Loucy (cell line): ENCODE measurements around the gene CATSPER2.
"Not testable (repeated sequence)": the region's sequence is repeated elsewhere in the genome, so short reads cannot be mapped to it uniquely, and the experiment has no call there.

Experiments used
- H2AFZ ChIP-seq: fragments of 200-600 bp; sonication (generic); 2 replicates; pipeline ENCODE4 v1.6.0; 2016; ENCODE audit warnings: antibody characterized with exemption, mild to moderate bottlenecking, low read length, moderate library complexity
- H3F3A ChIP-seq: fragments of 200-600 bp; 2 replicates; pipeline ENCODE4 v1.6.0; 2016; ENCODE audit warnings: antibody characterized with exemption, low read depth, mild to moderate bottlenecking
- H3K27me3 ChIP-seq: fragments of 200-600 bp; sonication (generic); 2 replicates; pipeline ENCODE4 v1.6.1; 2014; ENCODE audit warnings: low read length, mild to moderate bottlenecking; ENCODE audit not compliant: insufficient read depth, poor library complexity, severe bottlenecking
- H3K36me3 ChIP-seq: fragments of 200-600 bp; sonication (generic); 2 replicates; pipeline ENCODE4 v1.6.1; 2016; ENCODE audit warnings: low read length; ENCODE audit not compliant: insufficient read depth
- H3K4me1 ChIP-seq: fragments of 200-600 bp; sonication (generic); 2 replicates; pipeline ENCODE4 v1.5.1; 2014; ENCODE audit warnings: low read length, mild to moderate bottlenecking; ENCODE audit not compliant: insufficient read depth, poor library complexity, severe bottlenecking
- H3K4me2 ChIP-seq: fragments of 200-600 bp; sonication (generic); 2 replicates; pipeline ENCODE4 v1.6.0; 2014; ENCODE audit warnings: antibody characterized with exemption, low read length, low read depth, mild to moderate bottlenecking; ENCODE audit not compliant: poor library complexity, severe bottlenecking
- H3K4me3 ChIP-seq: fragments of 200-600 bp; sonication (generic); 2 replicates; pipeline ENCODE4 v1.5.1; 2014; ENCODE audit warnings: low read length, mild to moderate bottlenecking, mixed read lengths; ENCODE audit not compliant: poor library complexity, severe bottlenecking
- H3K79me2 ChIP-seq: fragments of 200-600 bp; sonication (generic); 2 replicates; pipeline ENCODE4 v1.6.1; 2014; ENCODE audit warnings: low read length; ENCODE audit not compliant: insufficient read depth
- H3K9ac ChIP-seq: fragments of 200-600 bp; sonication (generic); 2 replicates; pipeline ENCODE4 v1.6.0; 2014; ENCODE audit warnings: mild to moderate bottlenecking, low read depth, low read length, moderate library complexity; ENCODE audit not compliant: poor library complexity, severe bottlenecking
- H3K9me2 ChIP-seq: fragments of 200-600 bp; sonication (generic); replicated peaks from 2 replicates; pipeline ENCODE4 v1.6.1; 2016; ENCODE audit warnings: low read depth, low read length, mixed read lengths
- H3K9me3 ChIP-seq: fragments of 200-600 bp; sonication (generic); 2 replicates; pipeline ENCODE4 v1.6.1; 2014; ENCODE audit warnings: mild to moderate bottlenecking, antibody characterized with exemption, low read length, low read depth; ENCODE audit not compliant: insufficient read depth
- H4K20me1 ChIP-seq: fragments of 200-600 bp; sonication (generic); 2 replicates; pipeline ENCODE4 v1.6.0; 2014; ENCODE audit warnings: antibody characterized with exemption, low read length, mild to moderate bottlenecking; ENCODE audit not compliant: insufficient read depth, poor library complexity, severe bottlenecking

Gene CATSPER2

DNA sequence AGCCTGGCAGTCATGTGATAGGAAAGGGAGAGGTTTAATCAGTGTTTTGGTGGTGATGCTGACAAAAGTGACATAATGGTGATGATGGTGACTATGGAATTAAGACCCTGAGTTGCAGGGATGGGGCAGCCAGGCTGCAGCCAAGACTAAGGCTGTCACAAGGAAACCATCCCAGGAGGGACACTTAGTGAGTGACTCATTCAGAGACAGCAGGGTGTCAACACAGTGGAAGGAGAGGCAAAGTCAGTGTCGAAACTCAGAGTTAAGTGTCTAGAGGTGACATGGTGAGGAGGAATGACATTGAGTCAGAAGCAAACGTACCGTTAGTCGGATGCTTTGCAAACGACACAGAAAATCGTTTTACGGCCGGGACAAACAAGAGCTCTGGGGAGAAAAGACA is 14.7 kb upstream of the CATSPER2 start:
- H3F3A ChIP-seq, H2AFZ ChIP-seq, H3K4me1 ChIP-seq, H3K79me2 ChIP-seq, H3K9ac ChIP-seq, H3K27me3 ChIP-seq, H4K20me1 ChIP-seq, H3K4me3 ChIP-seq, H3K9me3 ChIP-seq, H3K9me2 ChIP-seq, H3K36me3 ChIP-seq, H3K4me2 ChIP-seq: not testable (repeated sequence)

- not testable (repeated sequence) for H3K79me2 ChIP-seq, H2AFZ ChIP-seq, H4K20me1 ChIP-seq, H3K9me2 ChIP-seq, H3K4me2 ChIP-seq, H3K9ac ChIP-seq, H3K27me3 ChIP-seq, H3K4me3 ChIP-seq, H3F3A ChIP-seq, H3K9me3 ChIP-seq, H3K4me1 ChIP-seq, H3K36me3 ChIP-seq
These were observed 13.6 kb upstream of the CATSPER2 start for GRCh38 chr15:43662293-43662692.

GRCh38 chr15:43659727-43660126 is 11.1 kb upstream of the CATSPER2 start:
- H2AFZ ChIP-seq, H3F3A ChIP-seq, H3K9me2 ChIP-seq, H3K9me3 ChIP-seq, H3K4me3 ChIP-seq, H3K79me2 ChIP-seq, H3K9ac ChIP-seq, H3K4me1 ChIP-seq, H3K36me3 ChIP-seq, H3K27me3 ChIP-seq, H4K20me1 ChIP-seq, H3K4me2 ChIP-seq: not testable (repeated sequence)

- H3K9me2 ChIP-seq, H3K4me3 ChIP-seq, H3K4me1 ChIP-seq, H3K4me2 ChIP-seq, H3K27me3 ChIP-seq, H3F3A ChIP-seq, H3K79me2 ChIP-seq, H2AFZ ChIP-seq, H4K20me1 ChIP-seq, H3K9ac ChIP-seq, H3K36me3 ChIP-seq, H3K9me3 ChIP-seq: not testable (repeated sequence)
These were observed 834 bp upstream of the CATSPER2 start for GRCh38 chr15:43649430-43649926.

GRCh38 chr15:43638464-43639204 is 10.0 kb downstream of the CATSPER2 start:
- H3K4me2 ChIP-seq, H3K4me1 ChIP-seq: not testable (repeated sequence)

GRCh38 chr15:43626937-43627336 is 21.7 kb downstream of the CATSPER2 start:
- H3K4me1 ChIP-seq, H3K9me2 ChIP-seq, H3K79me2 ChIP-seq, H3F3A ChIP-seq, H3K4me2 ChIP-seq, H2AFZ ChIP-seq, H3K27me3 ChIP-seq, H3K9me3 ChIP-seq, H3K9ac ChIP-seq, H3K36me3 ChIP-seq, H3K4me3 ChIP-seq, H4K20me1 ChIP-seq: not testable (repeated sequence)

More at GRCh38 chr15:43638464-43639204, 10.0 kb downstream of the CATSPER2 start:
- not testable (repeated sequence) for H4K20me1 ChIP-seq, H2AFZ ChIP-seq, H3K27me3 ChIP-seq, H3K9me2 ChIP-seq, H3K36me3 ChIP-seq, H3K9me3 ChIP-seq, H3K79me2 ChIP-seq, H3K4me3 ChIP-seq, H3F3A ChIP-seq, H3K9ac ChIP-seq
